HEK293 (cell line): ENCODE results near the gene CASQ2.

ENCODE experiments used
- CTCF ChIA-PET: fragments of 350-600 bp; formaldehyde crosslinking; extraction: SDS; loops from one replicate; lab custom pipeline; 2021; ENCODE audit warnings: antibody characterized with exemption; lab: Yijun Ruan, JAX
- POLR2A ChIA-PET: fragments of 300-600 bp; formaldehyde crosslinking; extraction: SDS; loops from one replicate; lab custom pipeline; 2020; ENCODE audit warnings: antibody characterized with exemption, inconsistent platforms; lab: Yijun Ruan, JAX
- H3K27ac ChIP-seq: fragments of 200-500 bp; sonication (Bioruptor generic); 2 replicates; pipeline ENCODE4 v1.5.1; 2014; ENCODE audit warnings: low read depth, low read length, control low read depth, inconsistent platforms; ENCODE audit errors: extremely low read depth
- H3K36me3 ChIP-seq, 2 experiments: fragments of 200-500 bp in 1 of 2; sonication (Bioruptor generic) in 1 of 2; 1 replicate in 1 of 2; 2 replicates in 1 of 2; pipeline ENCODE4 v1.5.1; 2014 to 2017; ENCODE audit warnings: inconsistent platforms in 2 of 2, low read length in 2 of 2; ENCODE audit not compliant: control insufficient read depth in 2 of 2, insufficient read depth in 1 of 2
- H3K4me1 ChIP-seq: fragments of 200-500 bp; sonication (Bioruptor generic); 2 replicates; pipeline ENCODE4 v1.5.1; 2014; ENCODE audit warnings: mild to moderate bottlenecking, low read length, inconsistent platforms; ENCODE audit not compliant: control insufficient read depth, insufficient read depth
- H3K4me3 ChIP-seq: 2 replicates; pipeline ENCODE4 v1.5.1; 2011; ENCODE audit warnings: low read depth, mild to moderate bottlenecking, control low read depth, low read length, moderate library complexity
- H3K9me3 ChIP-seq: fragments of 200-500 bp; sonication (Bioruptor generic); 2 replicates; pipeline ENCODE4 v1.5.1; 2014; ENCODE audit warnings: low read depth, low read length, inconsistent platforms; ENCODE audit not compliant: control insufficient read depth, insufficient read depth
- BCL11B ChIP-seq: fragments of 450-650 bp; formaldehyde crosslinking; IDR thresholded peaks from 2 replicates; pipeline ENCODE4 v1.5.1; 2016; ENCODE audit warnings: low read depth, missing biosample characterization, missing genetic modification characterization
- FEZF1 ChIP-seq: fragments of 450-650 bp; formaldehyde crosslinking; IDR thresholded peaks from 2 replicates; pipeline ENCODE4 v1.5.1; 2016; ENCODE audit warnings: missing biosample characterization, missing genetic modification characterization
- GLI4 ChIP-seq: fragments of 450-650 bp; formaldehyde crosslinking; IDR thresholded peaks from 2 replicates; pipeline ENCODE4 v1.5.1; 2016; ENCODE audit warnings: missing biosample characterization, missing genetic modification characterization
- KLF9 ChIP-seq: fragments of 450-650 bp; formaldehyde crosslinking; IDR thresholded peaks from 2 replicates; pipeline ENCODE4 v1.5.1; 2016; ENCODE audit warnings: missing biosample characterization, missing genetic modification characterization, low read depth
- SETDB1 ChIP-seq: IDR thresholded peaks from one replicate; pipeline ENCODE4 v1.6.1; 2017; ENCODE audit warnings: mild to moderate bottlenecking, low read length, moderate library complexity, mixed read lengths; ENCODE audit not compliant: insufficient read length
- ZFP69B ChIP-seq: fragments of 450-650 bp; formaldehyde crosslinking; IDR thresholded peaks from 2 replicates; pipeline ENCODE4 v1.5.1; 2016; ENCODE audit warnings: missing biosample characterization, missing genetic modification characterization
- ZNF146 ChIP-seq: fragments of 450-650 bp; formaldehyde crosslinking; IDR thresholded peaks from 2 replicates; pipeline ENCODE4 v1.5.1; 2016; ENCODE audit warnings: missing biosample characterization, missing genetic modification characterization
- ZNF169 ChIP-seq: fragments of 450-650 bp; formaldehyde crosslinking; IDR thresholded peaks from 2 replicates; pipeline ENCODE4 v1.5.1; 2016; ENCODE audit warnings: missing biosample characterization, missing genetic modification characterization
- ZNF274 ChIP-seq, 2 experiments: fragments of 200-500 bp in 1 of 2; fragments of 450-650 bp in 1 of 2; sonication (Bioruptor generic) in 1 of 2; formaldehyde crosslinking in 1 of 2; IDR thresholded peaks; 2 replicates each; pipeline versions ENCODE4 v1.5.1 to v1.6.1; 2014 to 2016; ENCODE audit warnings: borderline replicate concordance in 1 of 2, inconsistent platforms in 1 of 2, low read length in 1 of 2, missing biosample characterization in 1 of 2, missing genetic modification characterization in 1 of 2
- ZNF341 ChIP-seq: fragments of 450-650 bp; formaldehyde crosslinking; IDR thresholded peaks from 2 replicates; pipeline ENCODE4; 2016; ENCODE audit warnings: low read depth, missing biosample characterization, missing genetic modification characterization
- ZNF433 ChIP-seq: fragments of 450-650 bp; formaldehyde crosslinking; IDR thresholded peaks from 2 replicates; pipeline ENCODE4 v1.5.1; 2016; ENCODE audit warnings: missing biosample characterization, missing genetic modification characterization, low read depth
- ZNF48 ChIP-seq: fragments of 450-650 bp; formaldehyde crosslinking; IDR thresholded peaks from 2 replicates; pipeline ENCODE4 v1.5.1; 2016; ENCODE audit warnings: missing biosample characterization, missing genetic modification characterization
- ZNF530 ChIP-seq: fragments of 450-650 bp; formaldehyde crosslinking; IDR thresholded peaks from 2 replicates; pipeline ENCODE4 v1.5.1; 2016; ENCODE audit warnings: low read depth, missing biosample characterization, missing genetic modification characterization
- ZNF558 ChIP-seq: fragments of 450-650 bp; formaldehyde crosslinking; IDR thresholded peaks from 2 replicates; pipeline ENCODE4 v1.5.1; 2016; ENCODE audit warnings: missing biosample characterization, missing genetic modification characterization
- ZNF596 ChIP-seq: fragments of 450-650 bp; IDR thresholded peaks from 2 replicates; pipeline ENCODE4 v1.5.0; 2018; ENCODE audit warnings: missing biosample characterization, mild to moderate bottlenecking, missing genetic modification characterization, moderate library complexity
- ZNF600 ChIP-seq: fragments of 450-650 bp; formaldehyde crosslinking; IDR thresholded peaks from 2 replicates; pipeline ENCODE4 v1.5.1; 2016; ENCODE audit warnings: missing biosample characterization, missing genetic modification characterization
- ZNF654 ChIP-seq: fragments of 450-650 bp; formaldehyde crosslinking; IDR thresholded peaks from 2 replicates; pipeline ENCODE4 v1.5.1; 2016; ENCODE audit warnings: low read depth, missing biosample characterization, missing genetic modification characterization
- ZNF660 ChIP-seq: fragments of 450-650 bp; IDR thresholded peaks from 2 replicates; pipeline ENCODE4 v1.5.1; 2018; ENCODE audit warnings: missing biosample characterization, mild to moderate bottlenecking, missing genetic modification characterization
- ZNF747 ChIP-seq: fragments of 450-650 bp; formaldehyde crosslinking; IDR thresholded peaks from 2 replicates; pipeline ENCODE4 v1.5.1; 2016; ENCODE audit warnings: missing biosample characterization, missing genetic modification characterization
- TF ChIP-seq, protein P1 (sequence below): fragments of 450-650 bp; formaldehyde crosslinking; IDR thresholded peaks from 2 replicates; pipeline ENCODE4 v1.5.1; 2016; ENCODE audit warnings: missing biosample characterization, missing genetic modification characterization
- TF ChIP-seq, protein P2 (sequence below): fragments of 450-650 bp; IDR thresholded peaks from 2 replicates; pipeline ENCODE4 v1.5.1; 2018; ENCODE audit warnings: missing biosample characterization, mild to moderate bottlenecking, missing genetic modification characterization
- TF ChIP-seq, protein P3 (sequence below): fragments of 450-650 bp; formaldehyde crosslinking; IDR thresholded peaks from 2 replicates; pipeline ENCODE4 v1.5.1; 2016; ENCODE audit warnings: missing biosample characterization, missing genetic modification characterization
- TF ChIP-seq, protein P4 (sequence below): fragments of 450-650 bp; formaldehyde crosslinking; IDR thresholded peaks from 2 replicates; pipeline ENCODE4 v1.5.1; 2017; ENCODE audit warnings: missing biosample characterization, missing genetic modification characterization
- TF ChIP-seq, protein P5 (sequence below): fragments of 450-650 bp; formaldehyde crosslinking; IDR thresholded peaks from 2 replicates; pipeline ENCODE4 v1.5.1; 2017; ENCODE audit warnings: missing biosample characterization, missing genetic modification characterization

CASQ2 gene

DNA sequence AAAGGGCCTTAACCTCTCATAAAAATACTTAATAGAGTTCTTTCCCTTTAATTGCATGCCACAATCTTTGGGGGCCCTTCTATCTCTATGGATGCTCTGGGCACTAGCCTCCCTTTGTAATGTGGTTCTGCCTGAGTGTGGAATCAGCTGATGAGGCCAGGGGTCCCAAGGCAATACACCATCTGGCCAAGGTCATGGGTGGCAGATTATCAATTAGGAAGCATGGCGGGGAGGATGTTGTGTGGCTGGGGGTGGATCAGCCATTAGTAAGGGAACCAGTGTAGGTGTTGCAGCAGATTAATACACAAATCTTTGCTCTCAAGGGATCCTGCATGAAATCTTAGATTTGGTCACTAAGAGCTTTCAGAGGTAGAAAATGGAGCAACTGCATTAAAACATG, 37.1 kb upstream of the CASQ2 start (continued):
- TF ChIP-seq, protein P1, sequence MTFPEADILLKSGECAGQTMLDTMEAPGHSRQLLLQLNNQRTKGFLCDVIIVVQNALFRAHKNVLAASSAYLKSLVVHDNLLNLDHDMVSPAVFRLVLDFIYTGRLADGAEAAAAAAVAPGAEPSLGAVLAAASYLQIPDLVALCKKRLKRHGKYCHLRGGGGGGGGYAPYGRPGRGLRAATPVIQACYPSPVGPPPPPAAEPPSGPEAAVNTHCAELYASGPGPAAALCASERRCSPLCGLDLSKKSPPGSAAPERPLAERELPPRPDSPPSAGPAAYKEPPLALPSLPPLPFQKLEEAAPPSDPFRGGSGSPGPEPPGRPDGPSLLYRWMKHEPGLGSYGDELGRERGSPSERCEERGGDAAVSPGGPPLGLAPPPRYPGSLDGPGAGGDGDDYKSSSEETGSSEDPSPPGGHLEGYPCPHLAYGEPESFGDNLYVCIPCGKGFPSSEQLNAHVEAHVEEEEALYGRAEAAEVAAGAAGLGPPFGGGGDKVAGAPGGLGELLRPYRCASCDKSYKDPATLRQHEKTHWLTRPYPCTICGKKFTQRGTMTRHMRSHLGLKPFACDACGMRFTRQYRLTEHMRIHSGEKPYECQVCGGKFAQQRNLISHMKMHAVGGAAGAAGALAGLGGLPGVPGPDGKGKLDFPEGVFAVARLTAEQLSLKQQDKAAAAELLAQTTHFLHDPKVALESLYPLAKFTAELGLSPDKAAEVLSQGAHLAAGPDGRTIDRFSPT (tag by site-specific recombination) = no peak
- TF ChIP-seq SETDB1 (no peak), ZNF596 (tag by site-specific recombination) (no peak), KLF9 (tag by site-specific recombination) (no peak), ZNF274 (IDR thresholded peaks at IDR 0.05; ENCODE audit: low read length) (no peak), ZNF274 (tag by site-specific recombination; IDR thresholded peaks at IDR 0.05; ENCODE audit: borderline replicate concordance) (no peak), ZNF48 (tag by site-specific recombination) (no peak), ZNF747 (tag by site-specific recombination) (no peak), ZNF600 (tag by site-specific recombination) (no peak), ZNF654 (tag by site-specific recombination) (no peak), GLI4 (tag by site-specific recombination) (no peak)
- TF ChIP-seq, protein P2, sequence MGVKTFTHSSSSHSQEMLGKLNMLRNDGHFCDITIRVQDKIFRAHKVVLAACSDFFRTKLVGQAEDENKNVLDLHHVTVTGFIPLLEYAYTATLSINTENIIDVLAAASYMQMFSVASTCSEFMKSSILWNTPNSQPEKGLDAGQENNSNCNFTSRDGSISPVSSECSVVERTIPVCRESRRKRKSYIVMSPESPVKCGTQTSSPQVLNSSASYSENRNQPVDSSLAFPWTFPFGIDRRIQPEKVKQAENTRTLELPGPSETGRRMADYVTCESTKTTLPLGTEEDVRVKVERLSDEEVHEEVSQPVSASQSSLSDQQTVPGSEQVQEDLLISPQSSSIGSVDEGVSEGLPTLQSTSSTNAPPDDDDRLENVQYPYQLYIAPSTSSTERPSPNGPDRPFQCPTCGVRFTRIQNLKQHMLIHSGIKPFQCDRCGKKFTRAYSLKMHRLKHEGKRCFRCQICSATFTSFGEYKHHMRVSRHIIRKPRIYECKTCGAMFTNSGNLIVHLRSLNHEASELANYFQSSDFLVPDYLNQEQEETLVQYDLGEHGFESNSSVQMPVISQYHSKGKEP = no peak
- TF ChIP-seq, protein P3, sequence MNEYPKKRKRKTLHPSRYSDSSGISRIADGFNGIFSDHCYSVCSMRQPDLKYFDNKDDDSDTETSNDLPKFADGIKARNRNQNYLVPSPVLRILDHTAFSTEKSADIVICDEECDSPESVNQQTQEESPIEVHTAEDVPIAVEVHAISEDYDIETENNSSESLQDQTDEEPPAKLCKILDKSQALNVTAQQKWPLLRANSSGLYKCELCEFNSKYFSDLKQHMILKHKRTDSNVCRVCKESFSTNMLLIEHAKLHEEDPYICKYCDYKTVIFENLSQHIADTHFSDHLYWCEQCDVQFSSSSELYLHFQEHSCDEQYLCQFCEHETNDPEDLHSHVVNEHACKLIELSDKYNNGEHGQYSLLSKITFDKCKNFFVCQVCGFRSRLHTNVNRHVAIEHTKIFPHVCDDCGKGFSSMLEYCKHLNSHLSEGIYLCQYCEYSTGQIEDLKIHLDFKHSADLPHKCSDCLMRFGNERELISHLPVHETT (tag by site-specific recombination) = no peak

DNA sequence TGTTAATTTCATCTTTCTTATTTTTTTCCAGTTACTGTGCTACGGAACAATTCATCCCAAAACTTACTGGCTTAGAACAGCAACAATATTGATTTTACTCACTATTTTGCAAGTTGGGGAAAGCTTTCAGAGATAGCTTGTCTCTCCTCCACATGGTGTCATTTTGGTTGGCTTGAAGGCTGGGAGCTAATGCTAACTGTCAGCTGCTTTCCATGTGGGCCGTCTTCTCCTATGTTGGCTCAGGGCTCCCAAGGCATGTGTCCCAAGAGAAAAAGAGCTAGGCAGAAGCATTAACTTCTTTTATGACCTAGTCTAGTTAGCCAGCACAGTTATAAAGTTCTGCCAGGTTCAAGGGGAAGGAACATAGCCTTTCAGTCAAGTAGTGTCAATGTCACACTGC, 33.9 kb upstream of the CASQ2 start:
- H3K36me3 ChIP-seq = no peaks in the 10 kb centered on the region
- H3K9me3 ChIP-seq = no peaks in the 10 kb centered on the region
- no peak overlapping the region for H3K4me3 ChIP-seq
- ChIA-PET CTCF (interaction anchor here (0.7 to 6.3 kb wide), 3 partner anchors 31 to 178 kb away, joined by 3 to 57 read pairs (median 3); no protein-coding TSS in a partner anchor), POLR2A (no interaction called here)
- H3K4me1 ChIP-seq = no peaks in the 10 kb centered on the region
- TF ChIP-seq FEZF1 (no peak), ZNF530 (tag by site-specific recombination) (no peak), ZNF660 (tag by site-specific recombination) (no peak), BCL11B (no peak), ZNF169 (tag by site-specific recombination) (no peak), ZNF600 (tag by site-specific recombination) (no peak), ZFP69B (no peak), ZNF341 (tag by site-specific recombination) (no peak), ZNF146 (no peak), ZNF433 (tag by site-specific recombination) (no peak), ZNF558 (tag by site-specific recombination) (no peak)
- TF ChIP-seq, protein P4, sequence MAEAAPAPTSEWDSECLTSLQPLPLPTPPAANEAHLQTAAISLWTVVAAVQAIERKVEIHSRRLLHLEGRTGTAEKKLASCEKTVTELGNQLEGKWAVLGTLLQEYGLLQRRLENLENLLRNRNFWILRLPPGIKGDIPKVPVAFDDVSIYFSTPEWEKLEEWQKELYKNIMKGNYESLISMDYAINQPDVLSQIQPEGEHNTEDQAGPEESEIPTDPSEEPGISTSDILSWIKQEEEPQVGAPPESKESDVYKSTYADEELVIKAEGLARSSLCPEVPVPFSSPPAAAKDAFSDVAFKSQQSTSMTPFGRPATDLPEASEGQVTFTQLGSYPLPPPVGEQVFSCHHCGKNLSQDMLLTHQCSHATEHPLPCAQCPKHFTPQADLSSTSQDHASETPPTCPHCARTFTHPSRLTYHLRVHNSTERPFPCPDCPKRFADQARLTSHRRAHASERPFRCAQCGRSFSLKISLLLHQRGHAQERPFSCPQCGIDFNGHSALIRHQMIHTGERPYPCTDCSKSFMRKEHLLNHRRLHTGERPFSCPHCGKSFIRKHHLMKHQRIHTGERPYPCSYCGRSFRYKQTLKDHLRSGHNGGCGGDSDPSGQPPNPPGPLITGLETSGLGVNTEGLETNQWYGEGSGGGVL (tag by site-specific recombination) = no peak
- TF ChIP-seq, protein P5, sequence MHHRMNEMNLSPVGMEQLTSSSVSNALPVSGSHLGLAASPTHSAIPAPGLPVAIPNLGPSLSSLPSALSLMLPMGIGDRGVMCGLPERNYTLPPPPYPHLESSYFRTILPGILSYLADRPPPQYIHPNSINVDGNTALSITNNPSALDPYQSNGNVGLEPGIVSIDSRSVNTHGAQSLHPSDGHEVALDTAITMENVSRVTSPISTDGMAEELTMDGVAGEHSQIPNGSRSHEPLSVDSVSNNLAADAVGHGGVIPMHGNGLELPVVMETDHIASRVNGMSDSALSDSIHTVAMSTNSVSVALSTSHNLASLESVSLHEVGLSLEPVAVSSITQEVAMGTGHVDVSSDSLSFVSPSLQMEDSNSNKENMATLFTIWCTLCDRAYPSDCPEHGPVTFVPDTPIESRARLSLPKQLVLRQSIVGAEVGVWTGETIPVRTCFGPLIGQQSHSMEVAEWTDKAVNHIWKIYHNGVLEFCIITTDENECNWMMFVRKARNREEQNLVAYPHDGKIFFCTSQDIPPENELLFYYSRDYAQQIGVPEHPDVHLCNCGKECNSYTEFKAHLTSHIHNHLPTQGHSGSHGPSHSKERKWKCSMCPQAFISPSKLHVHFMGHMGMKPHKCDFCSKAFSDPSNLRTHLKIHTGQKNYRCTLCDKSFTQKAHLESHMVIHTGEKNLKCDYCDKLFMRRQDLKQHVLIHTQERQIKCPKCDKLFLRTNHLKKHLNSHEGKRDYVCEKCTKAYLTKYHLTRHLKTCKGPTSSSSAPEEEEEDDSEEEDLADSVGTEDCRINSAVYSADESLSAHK (tag by site-specific recombination) = no peak
- TF ChIP-seq, all 188 proteins: peak for 0
- H3K27ac ChIP-seq = no peak overlapping the region
